Kidney capillary endothelial cell (primary cell): Measurements from ENCODE around the gene TSEN54.
"Not testable (repeated sequence)": the region's sequence is repeated elsewhere in the genome, so short reads cannot be mapped to it uniquely, and the experiment has no call there.

ENCODE experiments used
- DNase-seq: peaks from one replicate; pipeline ENCODE4 v3.0.0-alpha.2; 2018; ENCODE audit warnings: low spot score

Gene TSEN54

GRCh38 chr17:75516255-75516618, at the start of gene TSEN54:
TSS of gene TSEN54 (plus strand) at chr17:75516528. CDS start at chr17:75516561, 33 bp downstream.
- peak; percentile 81 for DNase-seq

GRCh38 chr17:75468291-75468754, 48.0 kb upstream of the TSEN54 start:
- DNase-seq = no peak

GRCh38 chr17:75468779-75469373, 47.5 kb upstream of the TSEN54 start:
- no peak for DNase-seq

- no peak for DNase-seq
Measured at GRCh38 chr17:75471207-75471606, 45.1 kb upstream of the TSEN54 start.

- no peak for DNase-seq
Measured at GRCh38 chr17:75472119-75472518, 44.2 kb upstream of the TSEN54 start.

GRCh38 chr17:75473246-75473645, 43.1 kb upstream of the TSEN54 start:
- DNase-seq = no peak

GRCh38 chr17:75474736-75475135, 41.6 kb upstream of the TSEN54 start:
- no peak for DNase-seq

- DNase-seq = no peak
Measured at GRCh38 chr17:75475144-75475835, 41.0 kb upstream of the TSEN54 start.

- no peak for DNase-seq
Measured at GRCh38 chr17:75475851-75476250, 40.5 kb upstream of the TSEN54 start.

GRCh38 chr17:75476271-75476671, 40.1 kb upstream of the TSEN54 start:
- DNase-seq = no peak

- DNase-seq = no peak
Measured at GRCh38 chr17:75476752-75477489, 39.4 kb upstream of the TSEN54 start.

GRCh38 chr17:75477490-75477862, 38.9 kb upstream of the TSEN54 start:
- DNase-seq = not testable (repeated sequence)

GRCh38 chr17:75478508-75478907, 37.8 kb upstream of the TSEN54 start:
- no peak for DNase-seq

GRCh38 chr17:75480281-75480680, 36.0 kb upstream of the TSEN54 start:
- no peak for DNase-seq

GRCh38 chr17:75481194-75482068, 34.9 kb upstream of the TSEN54 start:
- no peak for DNase-seq

- DNase-seq = no peak
Measured at GRCh38 chr17:75482098-75482942, 34.0 kb upstream of the TSEN54 start.

- DNase-seq = no peak
Measured at GRCh38 chr17:75485688-75486087, 30.6 kb upstream of the TSEN54 start.

GRCh38 chr17:75486151-75486550, 30.2 kb upstream of the TSEN54 start:
- no peak for DNase-seq

GRCh38 chr17:75486951-75487350, 29.4 kb upstream of the TSEN54 start:
- DNase-seq = no peak

GRCh38 chr17:75487351-75488070, 28.8 kb upstream of the TSEN54 start:
- DNase-seq = no peak
